GM12874 (cell line): ENCODE results near the gene INPP5A.

ENCODE experiments used
- CTCF ChIP-seq: IDR thresholded peaks from 2 replicates; pipeline ENCODE4 v1.5.1; 2011; ENCODE audit warnings: low read depth, mild to moderate bottlenecking, control low read depth, low read length, moderate library complexity; ENCODE audit not compliant: insufficient read depth

The INPP5A gene

GRCh38 chr10:132619927-132620326 is 82.3 kb downstream of the INPP5A start:
- no peak for TF ChIP-seq CTCF

- TF ChIP-seq CTCF, result no peak
Observed at GRCh38 chr10:132624061-132624846, 86.7 kb downstream of the INPP5A start.

GRCh38 chr10:132624847-132625471 is 87.4 kb downstream of the INPP5A start:
- TF ChIP-seq CTCF, result no peak

GRCh38 chr10:132626019-132626760 is 88.6 kb downstream of the INPP5A start:
- no peak for TF ChIP-seq CTCF

- no peak for TF ChIP-seq CTCF
Observed at GRCh38 chr10:132626761-132627665, 89.4 kb downstream of the INPP5A start.

- no peak for TF ChIP-seq CTCF
Observed at GRCh38 chr10:132627666-132628531, 90.3 kb downstream of the INPP5A start.
